D341Med (cell line): Measurements from ENCODE around the gene LCE2A.

Experiments used
- DNase-seq: peaks from one replicate; pipeline ENCODE4 v3.0.0; 2012; ENCODE audit warnings: low spot score

The LCE2A gene

GRCh38 chr1:152743371-152744145 lies 45.4 kb downstream of the LCE2A start:
- DNase-seq: no peak

DNA sequence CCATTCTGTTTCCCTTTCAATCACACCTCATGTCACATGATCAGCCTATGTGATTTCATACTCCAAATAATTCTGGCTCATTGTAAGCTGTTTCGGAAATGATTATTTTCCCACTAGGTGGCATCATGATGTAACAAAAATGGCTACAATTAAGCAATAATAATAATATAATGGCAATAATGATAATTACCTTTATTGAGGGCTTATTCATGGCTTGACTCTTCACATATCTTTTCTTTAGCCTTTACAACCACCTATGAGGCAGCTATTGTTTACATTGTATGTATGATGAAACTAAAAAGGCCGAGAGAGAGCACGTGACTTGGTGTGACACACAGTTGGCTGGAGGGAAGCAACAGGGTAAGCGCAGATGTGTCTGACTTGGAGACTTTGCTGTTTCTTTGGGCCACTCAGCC lies 47.2 kb downstream of the LCE2A start:
- DNase-seq: no peak

GRCh38 chr1:152745765-152746444 lies 47.8 kb downstream of the LCE2A start:
- no peak for DNase-seq

- DNase-seq: no peak
Observed at GRCh38 chr1:152747831-152748230, 49.7 kb downstream of the LCE2A start.
